HepG2 (cell line): ENCODE data around the gene LRRC15. TPM values are rescaled to one million over a fixed set of nuclear protein-coding genes. Genes with fewer than 3 reads are reported as not detected.

Source experiments
- CCDC6 ChIP-seq: sonication (generic); formaldehyde crosslinking; IDR thresholded peaks from 2 replicates; pipeline ENCODE4 v1.8.1; 2022; ENCODE audit warnings: mild to moderate bottlenecking, missing genetic modification reagents, moderate library complexity
- FOXO1 ChIP-seq: sonication (generic); formaldehyde crosslinking; IDR thresholded peaks from 2 replicates; pipeline ENCODE4 v1.4.0; 2020; ENCODE audit warnings: missing genetic modification reagents
- GLI4 ChIP-seq: sonication (generic); formaldehyde crosslinking; IDR thresholded peaks from 2 replicates; pipeline ENCODE4 v1.5.1; 2020; ENCODE audit warnings: missing genetic modification reagents, mild to moderate bottlenecking, moderate library complexity, borderline replicate concordance
- KAT8 ChIP-seq: IDR thresholded peaks from 2 replicates; pipeline ENCODE4 v1.6.1; 2016; ENCODE audit warnings: missing genetic modification reagents, missing compliant biosample characterization
- MIXL1 ChIP-seq: IDR thresholded peaks from 2 replicates; pipeline ENCODE4 v1.6.1; 2016
- NFIB ChIP-seq: sonication (generic); formaldehyde crosslinking; IDR thresholded peaks from 2 replicates; pipeline ENCODE4 v1.9.0; 2021; ENCODE audit warnings: missing genetic modification reagents, mild to moderate bottlenecking, borderline replicate concordance
- NPAS2 ChIP-seq: sonication (generic); formaldehyde crosslinking; IDR thresholded peaks from 2 replicates; pipeline ENCODE4 v1.8.0; 2022; ENCODE audit warnings: mild to moderate bottlenecking, missing genetic modification reagents, borderline replicate concordance
- PHF5A ChIP-seq: IDR thresholded peaks from one replicate; pipeline ENCODE4 v1.6.1; 2018; ENCODE audit warnings: low read depth, missing genetic modification reagents; ENCODE audit not compliant: unreplicated experiment
- RBAK ChIP-seq: sonication (generic); formaldehyde crosslinking; IDR thresholded peaks from 2 replicates; pipeline ENCODE4 v1.5.1; 2020; ENCODE audit warnings: mild to moderate bottlenecking, missing genetic modification reagents
- RFX3 ChIP-seq: IDR thresholded peaks from 2 replicates; pipeline ENCODE4 v1.6.1; 2016; ENCODE audit warnings: missing biosample characterization, missing genetic modification reagents
- RFX5 ChIP-seq: IDR thresholded peaks from 2 replicates; pipeline ENCODE4 v1.6.1; 2011; ENCODE audit warnings: low read depth, low read length, improper control_type of control experiment
- SRSF1 ChIP-seq: fragments of 200-400 bp; formaldehyde crosslinking; optimal IDR thresholded peaks from 2 replicates; pipeline ENCODE3; 2017; ENCODE audit warnings: mild to moderate bottlenecking, low read depth, low read length, moderate library complexity
- ZNF296 ChIP-seq: sonication (generic); formaldehyde crosslinking; conservative IDR thresholded peaks from 2 replicates; pipeline ENCODE4 v1.5.0; 2020; ENCODE audit warnings: mild to moderate bottlenecking, missing genetic modification reagents
- ZNF333 ChIP-seq: sonication (generic); formaldehyde crosslinking; IDR thresholded peaks from 2 replicates; pipeline ENCODE4 v1.4.0; 2020; ENCODE audit warnings: mild to moderate bottlenecking, missing genetic modification reagents, borderline replicate concordance
- ZNF367 ChIP-seq: sonication (generic); formaldehyde crosslinking; IDR thresholded peaks from 2 replicates; pipeline ENCODE4 v1.4.0; 2020; ENCODE audit warnings: missing genetic modification reagents, borderline replicate concordance
- ZNF75D ChIP-seq: sonication (generic); formaldehyde crosslinking; IDR thresholded peaks from 2 replicates; pipeline ENCODE4 v1.8.1; 2023; ENCODE audit warnings: missing genetic modification reagents, mild to moderate bottlenecking, borderline replicate concordance
- ZSCAN21 ChIP-seq: sonication (generic); formaldehyde crosslinking; IDR thresholded peaks from 2 replicates; pipeline ENCODE4 v1.8.0; 2022; ENCODE audit warnings: mild to moderate bottlenecking, missing genetic modification reagents, moderate library complexity, borderline replicate concordance
- polyA plus RNA-seq, 8 experiments: library from polyadenylated mRNA; depleted of rRNA in 3 of 8; stranded (reverse) in 7 of 8; unstranded in 1 of 8; fragments of >200 nt; fragmentation: Illumina TruSeq in 4 of 8; extraction: Trizol in 4 of 8; gene quantifications; 2 replicates each; pipeline versions ENCODE4 v1.2.1 to v1.2.3, GENCODE V29; 2011 to 2016; ENCODE audit warnings: low read depth in 4 of 8, missing spikeins in 1 of 8, mixed read lengths in 1 of 8; ENCODE audit not compliant: insufficient read depth in 1 of 8
- total RNA-seq, 5 experiments: library from RNA; depleted of rRNA; stranded (reverse); fragments of >200 nt; fragmentation: Illumina TruSeq; extraction: Trizol; gene quantifications; 2 replicates each; pipeline ENCODE4 v1.2.3, GENCODE V29; 2016; ENCODE audit warnings: low read depth in 1 of 5
- TF ChIP-seq, protein P1 (sequence below): sonication (generic); formaldehyde crosslinking; IDR thresholded peaks from 2 replicates; pipeline ENCODE4 v1.4.0; 2020; ENCODE audit warnings: missing genetic modification reagents
- TF ChIP-seq, protein P2 (sequence below): sonication (generic); formaldehyde crosslinking; IDR thresholded peaks from 2 replicates; pipeline ENCODE4 v1.4.0; 2020; ENCODE audit warnings: missing genetic modification reagents, borderline replicate concordance
- TF ChIP-seq, protein P3 (sequence below): sonication (generic); formaldehyde crosslinking; IDR thresholded peaks from 2 replicates; pipeline ENCODE4 v1.8.0; 2022; ENCODE audit warnings: missing genetic modification reagents, mild to moderate bottlenecking, borderline replicate concordance

LRRC15 gene
- total and polyA plus RNA-seq, 2 of the 13 experiments (the other 11 are each of a cell fraction or from before 2014, with no cell fraction given), result not detected

DNA sequence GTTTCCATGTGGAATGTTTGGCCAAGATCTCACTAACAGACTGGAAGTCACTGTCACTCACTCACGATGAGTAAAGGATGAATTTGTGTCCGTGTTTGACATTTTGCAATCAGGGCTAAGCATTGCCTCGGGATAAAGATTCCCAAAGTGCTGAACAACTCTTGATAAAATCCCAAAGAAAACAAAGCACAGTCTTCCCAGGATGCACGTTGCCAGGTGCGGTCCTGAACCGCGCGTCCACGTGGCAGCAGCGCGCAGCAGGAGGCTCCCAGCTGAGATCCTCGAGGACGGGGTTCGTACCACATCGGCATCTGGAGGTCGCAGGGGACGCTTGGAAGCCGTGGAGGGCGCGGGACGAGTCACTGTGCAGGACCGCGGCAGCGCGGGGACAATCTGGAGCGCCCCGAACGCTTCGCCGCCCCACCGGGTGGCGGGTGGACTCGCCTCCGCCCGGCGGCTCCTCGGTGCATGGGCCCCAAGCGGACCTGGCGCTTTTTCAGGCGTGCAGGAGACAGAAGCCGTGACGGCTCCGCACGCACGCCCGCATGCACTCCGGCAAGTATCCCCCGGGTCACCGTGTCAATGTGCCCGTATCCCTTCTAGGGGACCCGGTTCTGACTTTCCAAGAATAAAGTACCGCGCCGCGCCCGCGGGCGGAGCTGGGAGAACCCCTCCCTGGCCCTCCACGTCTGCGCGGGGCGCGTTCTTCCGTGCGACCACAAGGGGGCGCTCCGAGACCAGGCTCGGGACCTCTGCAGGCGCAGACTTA is 36.1 kb downstream of the LRRC15 start (continued):
- TF ChIP-seq, protein P1, sequence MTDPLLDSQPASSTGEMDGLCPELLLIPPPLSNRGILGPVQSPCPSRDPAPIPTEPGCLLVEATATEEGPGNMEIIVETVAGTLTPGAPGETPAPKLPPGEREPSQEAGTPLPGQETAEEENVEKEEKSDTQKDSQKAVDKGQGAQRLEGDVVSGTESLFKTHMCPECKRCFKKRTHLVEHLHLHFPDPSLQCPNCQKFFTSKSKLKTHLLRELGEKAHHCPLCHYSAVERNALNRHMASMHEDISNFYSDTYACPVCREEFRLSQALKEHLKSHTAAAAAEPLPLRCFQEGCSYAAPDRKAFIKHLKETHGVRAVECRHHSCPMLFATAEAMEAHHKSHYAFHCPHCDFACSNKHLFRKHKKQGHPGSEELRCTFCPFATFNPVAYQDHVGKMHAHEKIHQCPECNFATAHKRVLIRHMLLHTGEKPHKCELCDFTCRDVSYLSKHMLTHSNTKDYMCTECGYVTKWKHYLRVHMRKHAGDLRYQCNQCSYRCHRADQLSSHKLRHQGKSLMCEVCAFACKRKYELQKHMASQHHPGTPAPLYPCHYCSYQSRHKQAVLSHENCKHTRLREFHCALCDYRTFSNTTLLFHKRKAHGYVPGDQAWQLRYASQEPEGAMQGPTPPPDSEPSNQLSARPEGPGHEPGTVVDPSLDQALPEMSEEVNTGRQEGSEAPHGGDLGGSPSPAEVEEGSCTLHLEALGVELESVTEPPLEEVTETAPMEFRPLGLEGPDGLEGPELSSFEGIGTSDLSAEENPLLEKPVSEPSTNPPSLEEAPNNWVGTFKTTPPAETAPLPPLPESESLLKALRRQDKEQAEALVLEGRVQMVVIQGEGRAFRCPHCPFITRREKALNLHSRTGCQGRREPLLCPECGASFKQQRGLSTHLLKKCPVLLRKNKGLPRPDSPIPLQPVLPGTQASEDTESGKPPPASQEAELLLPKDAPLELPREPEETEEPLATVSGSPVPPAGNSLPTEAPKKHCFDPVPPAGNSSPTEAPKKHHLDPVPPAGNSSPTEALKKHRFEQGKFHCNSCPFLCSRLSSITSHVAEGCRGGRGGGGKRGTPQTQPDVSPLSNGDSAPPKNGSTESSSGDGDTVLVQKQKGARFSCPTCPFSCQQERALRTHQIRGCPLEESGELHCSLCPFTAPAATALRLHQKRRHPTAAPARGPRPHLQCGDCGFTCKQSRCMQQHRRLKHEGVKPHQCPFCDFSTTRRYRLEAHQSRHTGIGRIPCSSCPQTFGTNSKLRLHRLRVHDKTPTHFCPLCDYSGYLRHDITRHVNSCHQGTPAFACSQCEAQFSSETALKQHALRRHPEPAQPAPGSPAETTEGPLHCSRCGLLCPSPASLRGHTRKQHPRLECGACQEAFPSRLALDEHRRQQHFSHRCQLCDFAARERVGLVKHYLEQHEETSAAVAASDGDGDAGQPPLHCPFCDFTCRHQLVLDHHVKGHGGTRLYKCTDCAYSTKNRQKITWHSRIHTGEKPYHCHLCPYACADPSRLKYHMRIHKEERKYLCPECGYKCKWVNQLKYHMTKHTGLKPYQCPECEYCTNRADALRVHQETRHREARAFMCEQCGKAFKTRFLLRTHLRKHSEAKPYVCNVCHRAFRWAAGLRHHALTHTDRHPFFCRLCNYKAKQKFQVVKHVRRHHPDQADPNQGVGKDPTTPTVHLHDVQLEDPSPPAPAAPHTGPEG (CRISPR knock-in tag), result peak; percentile 86; the same call in 1 of the 2 replicates
- TF ChIP-seq NPAS2, result no peak
- peak; percentile 94 for TF ChIP-seq NFIB
- TF ChIP-seq ZNF333 (CRISPR knock-in tag), result peak; percentile 96
- TF ChIP-seq ZNF367 (CRISPR knock-in tag), result no peak
- TF ChIP-seq, protein P2, sequence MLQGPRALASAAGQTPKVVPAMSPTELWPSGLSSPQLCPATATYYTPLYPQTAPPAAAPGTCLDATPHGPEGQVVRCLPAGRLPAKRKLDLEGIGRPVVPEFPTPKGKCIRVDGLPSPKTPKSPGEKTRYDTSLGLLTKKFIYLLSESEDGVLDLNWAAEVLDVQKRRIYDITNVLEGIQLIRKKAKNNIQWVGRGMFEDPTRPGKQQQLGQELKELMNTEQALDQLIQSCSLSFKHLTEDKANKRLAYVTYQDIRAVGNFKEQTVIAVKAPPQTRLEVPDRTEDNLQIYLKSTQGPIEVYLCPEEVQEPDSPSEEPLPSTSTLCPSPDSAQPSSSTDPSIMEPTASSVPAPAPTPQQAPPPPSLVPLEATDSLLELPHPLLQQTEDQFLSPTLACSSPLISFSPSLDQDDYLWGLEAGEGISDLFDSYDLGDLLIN (CRISPR knock-in tag), result no peak
- TF ChIP-seq MIXL1, result 0 out of 2 replicates have a peak, but pooled peaks have one; percentile 6
- TF ChIP-seq PHF5A (CRISPR knock-in tag), result peak; percentile 26
- peak; percentile 89; the same call in 1 of the 2 replicates for TF ChIP-seq ZNF75D (CRISPR knock-in tag)
- peak; percentile 95 for TF ChIP-seq CCDC6
- TF ChIP-seq GLI4, result 0 out of 2 replicates have a peak, but pooled peaks have one; percentile 77
- peak; percentile 39; the same call in 1 of the 2 replicates for TF ChIP-seq RBAK (CRISPR knock-in tag)
- TF ChIP-seq ZNF296 (CRISPR knock-in tag), result peak; percentile 93
- no peak for TF ChIP-seq RFX3
- TF ChIP-seq, protein P3, sequence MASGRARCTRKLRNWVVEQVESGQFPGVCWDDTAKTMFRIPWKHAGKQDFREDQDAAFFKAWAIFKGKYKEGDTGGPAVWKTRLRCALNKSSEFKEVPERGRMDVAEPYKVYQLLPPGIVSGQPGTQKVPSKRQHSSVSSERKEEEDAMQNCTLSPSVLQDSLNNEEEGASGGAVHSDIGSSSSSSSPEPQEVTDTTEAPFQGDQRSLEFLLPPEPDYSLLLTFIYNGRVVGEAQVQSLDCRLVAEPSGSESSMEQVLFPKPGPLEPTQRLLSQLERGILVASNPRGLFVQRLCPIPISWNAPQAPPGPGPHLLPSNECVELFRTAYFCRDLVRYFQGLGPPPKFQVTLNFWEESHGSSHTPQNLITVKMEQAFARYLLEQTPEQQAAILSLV, result peak; percentile 74; the same call in 1 of the 2 replicates
- peak; percentile 56 for TF ChIP-seq KAT8 (CRISPR knock-in tag)
- peak; percentile 89 for TF ChIP-seq ZSCAN21 (CRISPR knock-in tag)
- peak; percentile 26; the same call in 1 of the 2 replicates for TF ChIP-seq FOXO1 (CRISPR knock-in tag)
- no peak for TF ChIP-seq SRSF1
- TF ChIP-seq RFX5, result no peak
